Tibial nerve (tissue), 4 donors: ENCODE measurements around the gene LDLRAD1.
"Not testable (repeated sequence)": the region's sequence is repeated elsewhere in the genome, so short reads cannot be mapped to it uniquely, and the experiment has no call there.

ENCODE experiments used
- CTCF ChIP-seq, 5 experiments: fragments of 200-600 bp in 3 of 5; fragments of 450-650 bp in 2 of 5; sonication (generic) in 3 of 5; IDR thresholded peaks; one replicate each; pipeline ENCODE4 v1.5.1; 2016 to 2019; ENCODE audit warnings: antibody characterized with exemption in 5 of 5, mild to moderate bottlenecking in 3 of 5, moderate library complexity in 2 of 5
- EP300 ChIP-seq, 2 donors: sonication (generic); formaldehyde crosslinking; IDR thresholded peaks; one replicate each; pipeline ENCODE4 v1.6.1; 2017; ENCODE audit warnings: antibody characterized with exemption in 2 of 2, mild to moderate bottlenecking in 1 of 2
- POLR2A ChIP-seq, 2 donors: fragments of 450-650 bp; IDR thresholded peaks; one replicate each; pipeline ENCODE4 v1.6.1; 2017; ENCODE audit warnings: antibody characterized with exemption in 2 of 2, mild to moderate bottlenecking in 2 of 2, moderate library complexity in 2 of 2

GRCh38 chr1:54024811-54025210, 6.8 kb upstream of the LDLRAD1 start:
- not testable (repeated sequence) for TF ChIP-seq CTCF, POLR2A, EP300 (IDR thresholded peaks at IDR 0.05)
